Transverse colon (tissue), 4 donors: ENCODE data around the gene ACSM3.

ENCODE experiments used
- CTCF ChIP-seq, 5 experiments: fragments of 200-600 bp in 3 of 5; fragments of 450-650 bp in 2 of 5; sonication (generic) in 3 of 5; IDR thresholded peaks; 1 replicate in 2 of 5; 2 replicates in 3 of 5; pipeline ENCODE4 v1.5.1; 2016 to 2017; ENCODE audit warnings: antibody characterized with exemption in 5 of 5, inconsistent platforms in 3 of 5, mild to moderate bottlenecking in 2 of 5, moderate library complexity in 1 of 5
- POLR2A ChIP-seq: fragments of 450-650 bp; IDR thresholded peaks from one replicate; pipeline ENCODE4 v1.6.1; 2016; ENCODE audit warnings: antibody characterized with exemption, mild to moderate bottlenecking, moderate library complexity
- POLR2AphosphoS5 ChIP-seq, 3 donors: sonication (generic); formaldehyde crosslinking; IDR thresholded peaks; one replicate each; pipeline ENCODE4 v1.6.1; 2016; ENCODE audit warnings: antibody characterized with exemption in 3 of 3

- TF ChIP-seq CTCF (IDR thresholded peaks at IDR 0.05): no peak
- no peak for TF ChIP-seq POLR2AphosphoS5 (IDR thresholded peaks at IDR 0.05)
- no peak for TF ChIP-seq POLR2A
These were observed 17.4 kb upstream of the ACSM3 start for GRCh38 chr16:20746461-20746860.
